Osteoblast (primary cell): ENCODE data around the gene CPNE1. TPM values are rescaled to one million over a fixed set of nuclear protein-coding genes. Genes with fewer than 3 reads are reported as not detected.
"Not testable (repeated sequence)": the region's sequence is repeated elsewhere in the genome, so short reads cannot be mapped to it uniquely, and the experiment has no call there.

Source experiments
- DNase-seq: peaks from one replicate; pipeline ENCODE4 v3.0.0; 2011; ENCODE audit warnings: low spot score, mixed read lengths; ENCODE audit not compliant: insufficient read length; ENCODE audit errors: missing footprints
- H2AFZ ChIP-seq: 2 replicates; pipeline ENCODE4 v1.6.0; 2011; ENCODE audit warnings: mild to moderate bottlenecking, low read length
- H3K27ac ChIP-seq: 2 replicates; pipeline ENCODE4 v1.5.1; 2011; ENCODE audit warnings: mild to moderate bottlenecking, low read depth, low read length, moderate library complexity
- H3K27me3 ChIP-seq: 2 replicates; pipeline ENCODE4 v1.6.0; 2012; ENCODE audit warnings: mild to moderate bottlenecking, control low read depth, inconsistent platforms, low read length, moderate library complexity; ENCODE audit not compliant: insufficient read depth
- H3K36me3 ChIP-seq: 2 replicates; pipeline ENCODE4 v1.5.1; 2011; ENCODE audit warnings: mild to moderate bottlenecking, low read length, control low read depth, moderate library complexity; ENCODE audit not compliant: insufficient read depth
- H3K4me1 ChIP-seq: 2 replicates; pipeline ENCODE4 v1.5.1; 2011; ENCODE audit warnings: mild to moderate bottlenecking, low read length, control low read depth, moderate library complexity; ENCODE audit not compliant: insufficient read depth
- H3K4me2 ChIP-seq: 2 replicates; pipeline ENCODE4 v1.6.0; 2011; ENCODE audit warnings: mild to moderate bottlenecking, low read length; ENCODE audit not compliant: insufficient read depth
- H3K4me3 ChIP-seq: fragments of 200-600 bp; sonication (generic); 3 replicates; pipeline ENCODE4 v1.5.1; 2012; ENCODE audit warnings: mild to moderate bottlenecking, low read length, inconsistent platforms; ENCODE audit not compliant: insufficient read depth
- H3K79me2 ChIP-seq: 2 replicates; pipeline ENCODE4 v1.6.0; 2012; ENCODE audit warnings: mild to moderate bottlenecking, low read length, control low read depth, inconsistent platforms; ENCODE audit not compliant: insufficient read depth
- H3K9me3 ChIP-seq: 2 replicates; pipeline ENCODE4 v1.5.1; 2011; ENCODE audit warnings: low read depth, low read length, control low read depth
- H4K20me1 ChIP-seq: 2 replicates; pipeline ENCODE4 v1.6.0; 2012; ENCODE audit warnings: mild to moderate bottlenecking, low read length, control low read depth; ENCODE audit not compliant: insufficient read depth
- total RNA-seq: library from RNA; depleted of rRNA; stranded (reverse); fragments of >200 nt; gene quantifications from 2 replicates; pipeline ENCODE4 v1.2.3, GENCODE V29; 2012
- TF ChIP-seq, protein P1 (sequence below): IDR thresholded peaks from 2 replicates; pipeline ENCODE4 v1.5.1; 2011; ENCODE audit warnings: mild to moderate bottlenecking, low read depth, low read length, moderate library complexity; ENCODE audit errors: extremely low read depth

Gene CPNE1
- total RNA-seq, 1 donor = 165 TPM

GRCh38 chr20:35710884-35711587 lies 46.3 kb upstream of the CPNE1 start:
- peaks cover 66% of the 10 kb centered on the region for H4K20me1 ChIP-seq
- H3K27ac ChIP-seq = peak overlapping the region; percentile 11
- peaks cover 97% of the 10 kb centered on the region for H3K36me3 ChIP-seq
- H2AFZ ChIP-seq = no peak overlapping the region
- DNase-seq = no peak
- H3K27me3 ChIP-seq = no peaks in the 10 kb centered on the region
- no peaks in the 10 kb centered on the region for H3K9me3 ChIP-seq
- H3K4me2 ChIP-seq = no peak overlapping the region
- TF ChIP-seq, protein P1, sequence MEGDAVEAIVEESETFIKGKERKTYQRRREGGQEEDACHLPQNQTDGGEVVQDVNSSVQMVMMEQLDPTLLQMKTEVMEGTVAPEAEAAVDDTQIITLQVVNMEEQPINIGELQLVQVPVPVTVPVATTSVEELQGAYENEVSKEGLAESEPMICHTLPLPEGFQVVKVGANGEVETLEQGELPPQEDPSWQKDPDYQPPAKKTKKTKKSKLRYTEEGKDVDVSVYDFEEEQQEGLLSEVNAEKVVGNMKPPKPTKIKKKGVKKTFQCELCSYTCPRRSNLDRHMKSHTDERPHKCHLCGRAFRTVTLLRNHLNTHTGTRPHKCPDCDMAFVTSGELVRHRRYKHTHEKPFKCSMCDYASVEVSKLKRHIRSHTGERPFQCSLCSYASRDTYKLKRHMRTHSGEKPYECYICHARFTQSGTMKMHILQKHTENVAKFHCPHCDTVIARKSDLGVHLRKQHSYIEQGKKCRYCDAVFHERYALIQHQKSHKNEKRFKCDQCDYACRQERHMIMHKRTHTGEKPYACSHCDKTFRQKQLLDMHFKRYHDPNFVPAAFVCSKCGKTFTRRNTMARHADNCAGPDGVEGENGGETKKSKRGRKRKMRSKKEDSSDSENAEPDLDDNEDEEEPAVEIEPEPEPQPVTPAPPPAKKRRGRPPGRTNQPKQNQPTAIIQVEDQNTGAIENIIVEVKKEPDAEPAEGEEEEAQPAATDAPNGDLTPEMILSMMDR = no peak
- H3K79me2 ChIP-seq = peaks cover 81% of the 10 kb centered on the region
- peaks cover 12% of the 10 kb centered on the region for H3K4me1 ChIP-seq
- H3K4me3 ChIP-seq = no peak overlapping the region

- Histone ChIP-seq H2AFZ (no peak overlapping the region), H3K36me3 (peaks cover 97% of the 10 kb centered on the region), H3K27ac (peak overlapping the region; percentile 21), H3K4me1 (peaks cover 12% of the 10 kb centered on the region), H4K20me1 (peaks cover 67% of the 10 kb centered on the region), H3K27me3 (no peaks in the 10 kb centered on the region), H3K79me2 (peaks cover 79% of the 10 kb centered on the region), H3K4me2 (no peak overlapping the region), H3K4me3 (no peak overlapping the region), H3K9me3 (no peaks in the 10 kb centered on the region)
- TF ChIP-seq, protein P1 = no peak
- DNase-seq = no peak
Observed at GRCh38 chr20:35710039-35710438, 45.3 kb upstream of the CPNE1 start.

- H4K20me1 ChIP-seq = peaks cover 65% of the 10 kb centered on the region
- H3K4me3 ChIP-seq = no peak overlapping the region
- H3K36me3 ChIP-seq = peaks cover 97% of the 10 kb centered on the region
- H3K27ac ChIP-seq = peak overlapping the region; percentile 21
- H3K79me2 ChIP-seq = peaks cover 78% of the 10 kb centered on the region
- H3K4me1 ChIP-seq = peaks cover 15% of the 10 kb centered on the region
- TF ChIP-seq, protein P1 = no peak
- DNase-seq = no peak
- no peak overlapping the region for H3K4me2 ChIP-seq
- H3K27me3 ChIP-seq = no peaks in the 10 kb centered on the region
- H2AFZ ChIP-seq = no peak overlapping the region
- no peaks in the 10 kb centered on the region for H3K9me3 ChIP-seq
Observed at GRCh38 chr20:35709259-35709658, 44.6 kb upstream of the CPNE1 start.

DNA sequence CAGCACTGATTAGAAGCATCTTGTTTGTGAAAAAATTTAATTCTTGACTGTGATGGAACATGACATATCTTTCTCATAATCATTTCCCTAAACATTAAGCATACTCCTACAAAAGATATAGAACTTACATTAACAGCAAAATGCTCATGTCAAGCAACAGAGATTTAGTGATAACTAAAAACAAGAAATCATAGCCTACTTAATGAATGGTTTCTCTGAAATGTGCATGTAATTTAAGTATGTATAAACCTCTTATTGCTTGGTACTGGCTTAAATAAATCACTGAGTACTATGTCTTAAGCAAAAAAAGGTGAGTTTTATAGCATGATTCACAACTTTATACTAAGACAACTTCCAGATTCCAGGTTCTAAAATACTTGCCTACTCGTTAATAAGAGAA lies 43.8 kb upstream of the CPNE1 start:
- no peak overlapping the region for H2AFZ ChIP-seq
- H3K4me3 ChIP-seq = no peak overlapping the region
- H3K4me1 ChIP-seq = peaks cover 19% of the 10 kb centered on the region
- H3K4me2 ChIP-seq = no peak overlapping the region
- peaks cover 70% of the 10 kb centered on the region for H3K79me2 ChIP-seq
- no peaks in the 10 kb centered on the region for H3K9me3 ChIP-seq
- H3K36me3 ChIP-seq = peaks cover 97% of the 10 kb centered on the region
- H4K20me1 ChIP-seq = peaks cover 68% of the 10 kb centered on the region
- H3K27me3 ChIP-seq = no peaks in the 10 kb centered on the region
- DNase-seq = no peak
- TF ChIP-seq, protein P1 = no peak
- H3K27ac ChIP-seq = no peak overlapping the region

- Histone ChIP-seq H3K79me2 (peaks cover 55% of the 10 kb centered on the region), H3K4me1 (peaks cover 22% of the 10 kb centered on the region), H4K20me1 (peaks cover 65% of the 10 kb centered on the region), H3K36me3 (peaks cover 99% of the 10 kb centered on the region)
- not testable (repeated sequence) for H3K4me3 ChIP-seq, H3K27ac ChIP-seq, H3K27me3 ChIP-seq, H3K4me2 ChIP-seq, DNase-seq, H3K9me3 ChIP-seq, H2AFZ ChIP-seq
Observed at GRCh38 chr20:35706591-35707529, 42.2 kb upstream of the CPNE1 start.
